ENCODE measurements around the gene PTAR1.
A peak's percentile ranks its signal among the peaks of the same experiment; 100 is the strongest.
"Not testable (repeated sequence)": the region's sequence is repeated elsewhere in the genome, so short reads cannot be mapped to it uniquely, and the experiment has no call there.

Gene PTAR1, protein sequence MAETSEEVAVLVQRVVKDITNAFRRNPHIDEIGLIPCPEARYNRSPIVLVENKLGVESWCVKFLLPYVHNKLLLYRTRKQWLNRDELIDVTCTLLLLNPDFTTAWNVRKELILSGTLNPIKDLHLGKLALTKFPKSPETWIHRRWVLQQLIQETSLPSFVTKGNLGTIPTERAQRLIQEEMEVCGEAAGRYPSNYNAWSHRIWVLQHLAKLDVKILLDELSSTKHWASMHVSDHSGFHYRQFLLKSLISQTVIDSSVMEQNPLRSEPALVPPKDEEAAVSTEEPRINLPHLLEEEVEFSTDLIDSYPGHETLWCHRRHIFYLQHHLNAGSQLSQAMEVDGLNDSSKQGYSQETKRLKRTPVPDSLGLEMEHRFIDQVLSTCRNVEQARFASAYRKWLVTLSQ

DNA sequence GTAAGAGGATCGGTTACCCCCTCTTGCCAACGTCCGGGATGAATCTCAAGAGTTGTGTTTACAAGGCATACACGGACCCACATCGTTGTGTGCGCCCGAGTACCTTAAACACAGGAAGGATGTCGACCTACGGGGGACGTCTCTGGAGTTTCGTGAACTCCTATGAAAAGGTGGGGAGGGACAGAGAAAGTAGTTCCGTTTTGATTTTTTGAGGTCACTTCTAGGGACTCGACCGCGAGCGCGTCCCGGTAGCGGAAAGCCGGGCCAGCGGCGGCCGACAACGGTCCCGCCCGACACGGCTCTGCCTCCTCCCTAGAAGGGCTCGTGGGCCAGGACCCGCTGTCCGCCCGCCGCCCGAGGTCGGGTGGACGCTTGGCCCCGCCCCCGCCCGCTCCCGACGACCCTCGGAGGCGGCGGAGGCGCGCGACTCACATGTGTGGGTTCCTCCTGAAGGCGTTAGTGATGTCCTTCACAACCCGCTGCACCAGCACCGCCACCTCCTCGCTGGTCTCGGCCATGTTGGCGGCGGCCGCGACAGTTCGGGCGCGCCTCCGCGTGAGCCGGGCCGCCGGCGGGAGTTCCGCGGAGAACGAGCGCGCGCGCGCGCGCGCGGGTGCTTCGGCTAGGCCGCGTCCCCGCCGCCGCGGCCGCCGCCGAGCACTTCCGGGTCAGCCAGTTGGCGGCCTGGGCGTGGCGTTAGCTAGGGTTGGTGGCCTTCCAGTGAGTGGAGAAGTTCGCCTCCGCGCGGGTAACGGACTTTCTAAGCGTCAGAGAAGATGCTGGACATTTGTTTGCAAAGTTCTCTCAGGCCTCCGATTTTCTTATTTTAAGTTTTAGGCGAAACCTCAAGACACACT, at the start of gene PTAR1:
PTAR1 (minus strand) TSS at position 591 of the 857 bp plus-strand sequence; CDS start at position 518, 73 bp downstream.
- DNase-seq = peak; percentile 91

DNA sequence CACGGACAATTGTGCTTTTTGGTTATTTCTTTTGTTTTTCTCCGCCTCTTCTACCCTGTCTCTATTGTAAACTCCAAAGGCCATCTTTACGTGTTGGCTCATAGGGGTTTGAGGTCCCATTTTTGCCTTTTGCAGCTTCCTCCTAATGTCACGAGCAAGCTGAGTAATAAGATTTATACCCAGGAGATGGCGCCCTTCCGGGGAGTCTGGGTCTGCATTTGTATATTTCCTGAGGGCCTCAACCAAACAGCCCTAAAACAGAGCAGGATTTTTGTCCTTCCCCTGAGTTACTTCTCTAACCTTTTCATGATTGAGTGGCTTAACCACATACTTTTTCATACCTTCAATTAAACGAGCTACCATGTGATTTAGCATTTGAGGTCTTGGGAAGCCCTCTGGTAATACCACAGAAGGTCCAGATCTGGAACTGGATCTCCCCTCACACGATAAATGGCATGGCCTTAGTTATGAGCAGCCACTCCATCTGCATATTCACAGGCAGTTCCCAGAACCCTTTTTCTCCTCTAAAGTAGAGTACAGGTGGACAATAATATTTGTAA, 49.6 kb upstream of the PTAR1 start:
- no peak for DNase-seq

DNA sequence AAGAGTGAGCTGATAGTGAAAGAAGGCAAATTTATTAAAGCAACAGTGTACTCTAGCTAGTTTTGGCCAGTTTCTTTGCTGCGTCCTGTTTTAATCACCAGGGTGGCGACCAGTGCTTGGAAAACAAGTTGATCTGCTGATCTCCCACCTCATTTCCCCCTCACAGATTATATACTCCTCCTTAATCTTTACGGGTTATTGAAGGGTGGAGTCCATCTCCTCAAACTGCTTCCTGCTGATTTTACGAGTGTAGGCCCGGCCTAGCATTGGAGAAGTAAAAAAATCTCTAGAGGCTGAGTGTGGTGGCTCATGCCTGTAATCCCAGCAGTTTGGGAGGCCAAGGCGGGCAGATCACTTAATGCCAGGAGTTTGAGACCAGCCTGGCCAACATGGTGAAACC, 46.8 kb upstream of the PTAR1 start:
- no peak for DNase-seq

- DNase-seq = no peak
These were observed 46.2 kb upstream of the PTAR1 start for GRCh38 chr9:69805962-69806515.

DNA sequence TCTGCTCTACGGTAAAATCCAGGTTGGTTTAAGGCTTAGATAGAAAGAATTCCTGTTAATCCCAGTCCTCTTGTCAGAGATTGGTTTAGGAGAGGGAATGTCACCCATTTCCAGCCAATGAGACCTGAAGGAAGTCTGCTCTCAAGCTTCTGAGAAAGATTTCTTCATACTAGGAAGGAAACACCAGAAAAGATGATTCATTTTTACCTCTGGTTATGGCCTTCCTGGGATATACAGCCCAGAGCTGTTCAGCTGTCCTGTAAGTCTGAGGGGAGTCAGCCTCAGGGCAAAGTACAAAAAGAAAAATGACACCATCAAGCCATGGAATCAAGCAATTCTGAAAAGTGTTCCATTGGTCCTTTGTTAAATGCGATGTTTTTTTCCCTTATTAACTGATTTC, 42.2 kb upstream of the PTAR1 start:
- DNase-seq = no peak

GRCh38 chr9:69800027-69800426, 40.2 kb upstream of the PTAR1 start:
- DNase-seq = not testable (repeated sequence)

DNA sequence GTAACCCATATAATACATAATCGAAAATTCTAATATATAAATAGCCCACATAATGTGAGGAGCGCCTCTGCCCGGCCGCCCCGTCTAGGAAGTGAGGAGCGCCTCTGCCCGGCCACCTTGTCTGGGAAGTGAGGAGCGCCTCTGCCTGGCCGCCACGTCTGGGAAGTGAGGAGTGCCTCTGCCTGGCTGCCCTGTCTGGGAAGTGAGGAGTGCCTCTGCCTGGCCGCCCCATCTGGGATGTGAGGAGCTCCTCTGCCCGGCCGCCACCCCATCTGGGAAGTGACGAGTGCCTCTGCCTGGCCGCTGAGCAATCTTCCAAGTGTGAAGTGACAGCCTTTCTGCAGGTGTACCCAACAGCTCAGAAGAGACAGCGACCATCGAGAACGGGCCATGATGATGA, 39.7 kb upstream of the PTAR1 start:
- DNase-seq = not testable (repeated sequence)

DNA sequence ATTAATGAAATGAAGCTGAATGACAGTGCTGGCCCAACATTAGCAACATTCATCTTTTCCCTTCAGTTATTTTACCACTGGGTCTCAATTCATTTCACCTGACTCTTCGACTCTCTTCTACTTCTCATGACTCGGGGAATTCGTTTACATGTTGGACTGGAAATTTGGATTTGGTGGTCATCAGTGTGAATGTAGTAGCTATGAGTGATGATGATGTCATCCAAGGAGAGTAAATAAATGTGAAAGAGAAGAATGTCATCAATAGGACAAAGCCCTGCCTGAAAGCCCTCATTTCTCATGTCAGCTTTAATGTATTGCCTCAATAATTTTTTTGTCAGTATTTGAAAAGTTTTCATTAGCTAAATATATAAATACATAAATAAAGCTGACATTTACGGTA, 38.9 kb upstream of the PTAR1 start:
- DNase-seq = no peak

DNA sequence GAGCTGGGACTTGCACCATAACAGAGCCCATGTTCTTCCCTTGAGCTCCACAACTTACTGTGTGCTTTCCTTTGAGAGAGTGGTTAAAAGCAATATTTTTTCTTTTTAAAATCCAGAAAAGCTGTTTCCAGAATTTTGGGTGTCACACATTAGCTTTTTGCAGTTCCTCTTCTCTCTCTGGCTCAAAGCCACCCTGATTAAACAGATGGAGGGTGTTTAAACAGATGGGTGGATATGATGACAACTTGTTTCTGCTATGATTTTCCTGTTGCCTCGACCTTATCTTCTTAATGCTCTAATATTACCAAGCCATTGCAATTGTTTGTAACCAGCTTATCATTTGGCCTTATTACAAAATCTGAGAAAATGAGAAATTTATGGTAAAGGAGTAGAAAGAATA, 37.9 kb upstream of the PTAR1 start:
- no peak for DNase-seq

DNA sequence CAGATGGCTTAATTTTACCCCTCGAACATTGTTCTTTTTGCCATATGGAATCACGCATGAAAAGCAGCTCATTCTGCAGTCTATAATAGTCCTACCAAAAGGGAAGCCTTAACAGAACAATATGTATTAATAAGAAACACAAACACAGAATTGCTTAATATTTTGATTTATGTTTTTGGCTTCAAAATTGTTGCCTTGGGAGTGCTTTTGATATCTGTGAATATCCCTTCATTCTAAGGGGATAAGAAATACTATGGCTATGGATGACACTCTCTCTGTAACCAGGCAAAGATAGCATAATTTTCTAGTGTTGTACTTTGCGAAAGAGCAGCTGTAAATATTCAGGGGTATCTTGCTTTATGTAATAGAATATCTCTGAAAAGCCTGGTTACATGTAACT, 34.5 kb upstream of the PTAR1 start:
- no peak for DNase-seq

- DNase-seq = no peak
These were observed 25.9 kb upstream of the PTAR1 start for GRCh38 chr9:69785757-69786156.

DNA sequence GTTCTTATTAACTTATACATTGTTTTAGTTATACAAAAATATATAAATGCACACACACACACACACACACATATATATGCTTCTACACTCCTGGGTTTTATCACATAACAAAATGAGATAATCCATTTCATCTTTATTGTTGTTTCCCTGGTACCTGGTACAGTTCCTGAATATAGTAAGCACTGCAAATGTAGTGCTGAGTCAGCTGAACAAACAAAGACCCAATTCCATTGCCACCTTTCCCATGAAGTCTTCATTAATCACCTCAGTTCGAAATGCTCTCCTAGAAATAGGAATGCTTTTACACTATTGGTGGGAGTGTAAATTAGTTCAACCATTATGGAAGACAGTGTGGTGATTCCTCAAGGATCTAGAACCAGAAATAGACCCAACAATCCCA, 13.4 kb upstream of the PTAR1 start:
- no peak for DNase-seq

- no peak for DNase-seq
These were observed 12.1 kb upstream of the PTAR1 start for GRCh38 chr9:69771775-69772418.

DNA sequence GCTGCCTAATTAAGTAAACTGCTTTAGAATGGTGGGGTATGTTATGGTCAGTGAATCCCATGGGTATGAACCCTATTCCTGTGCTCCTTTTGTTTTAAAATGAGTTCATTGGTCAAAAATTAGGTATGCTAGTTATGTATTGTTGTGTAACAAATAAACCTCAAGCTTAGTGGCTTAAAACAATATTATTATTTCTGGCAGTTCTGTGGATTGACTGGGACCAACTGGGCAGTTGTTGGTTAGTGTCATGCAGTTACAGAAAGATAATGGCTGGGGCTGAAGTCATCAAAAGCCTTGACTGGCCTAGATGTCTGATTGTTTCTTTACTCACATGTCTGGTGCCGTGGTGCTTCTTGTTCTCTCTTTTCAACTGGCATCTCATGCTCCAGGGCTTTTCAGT, 8.9 kb upstream of the PTAR1 start:
- DNase-seq = no peak

DNA sequence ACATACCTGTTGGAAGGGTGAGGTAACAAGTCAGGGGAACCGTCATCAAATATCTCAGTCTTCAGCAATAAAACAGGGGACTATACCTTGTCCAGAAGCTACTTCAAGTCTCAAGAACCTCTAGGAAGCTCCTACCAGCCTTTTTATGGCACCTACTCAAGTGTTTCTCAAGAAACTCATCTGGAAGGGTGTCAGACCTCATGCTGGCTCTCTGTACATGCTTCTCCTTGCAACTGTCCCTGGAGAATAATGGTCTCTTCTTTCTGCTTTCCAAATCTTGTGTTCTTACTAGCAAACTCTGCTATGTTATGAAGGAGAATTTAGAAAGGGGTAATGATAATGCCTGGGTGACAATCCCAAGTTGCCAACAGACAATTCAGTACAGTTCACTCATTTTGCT, 8.3 kb upstream of the PTAR1 start:
- no peak for DNase-seq

- not testable (repeated sequence) for DNase-seq
These were observed 4.1 kb upstream of the PTAR1 start for GRCh38 chr9:69763862-69764261.

- no peak for DNase-seq
These were observed 2.7 kb upstream of the PTAR1 start for GRCh38 chr9:69762527-69762926.

DNA sequence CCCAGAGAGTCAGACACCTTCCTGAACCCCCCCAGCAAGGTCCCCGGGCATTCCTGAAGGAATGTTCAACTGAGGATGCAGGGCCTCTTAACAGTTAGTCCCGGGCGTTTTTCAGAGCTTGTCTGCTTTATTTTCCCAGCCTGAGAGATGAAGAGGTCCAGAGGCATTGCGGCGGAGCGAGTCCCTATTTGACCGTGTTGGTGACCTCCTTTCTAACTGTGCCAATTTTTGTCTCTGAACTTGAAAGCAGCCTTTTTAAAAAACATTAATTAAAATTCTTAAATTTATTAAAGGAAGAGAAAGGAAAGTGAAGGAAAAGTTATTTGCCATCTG, 433 bp upstream of the PTAR1 start:
- no peak for DNase-seq

GRCh38 chr9:69759021-69759420, 790 bp downstream of the PTAR1 start:
- DNase-seq = no peak

DNA sequence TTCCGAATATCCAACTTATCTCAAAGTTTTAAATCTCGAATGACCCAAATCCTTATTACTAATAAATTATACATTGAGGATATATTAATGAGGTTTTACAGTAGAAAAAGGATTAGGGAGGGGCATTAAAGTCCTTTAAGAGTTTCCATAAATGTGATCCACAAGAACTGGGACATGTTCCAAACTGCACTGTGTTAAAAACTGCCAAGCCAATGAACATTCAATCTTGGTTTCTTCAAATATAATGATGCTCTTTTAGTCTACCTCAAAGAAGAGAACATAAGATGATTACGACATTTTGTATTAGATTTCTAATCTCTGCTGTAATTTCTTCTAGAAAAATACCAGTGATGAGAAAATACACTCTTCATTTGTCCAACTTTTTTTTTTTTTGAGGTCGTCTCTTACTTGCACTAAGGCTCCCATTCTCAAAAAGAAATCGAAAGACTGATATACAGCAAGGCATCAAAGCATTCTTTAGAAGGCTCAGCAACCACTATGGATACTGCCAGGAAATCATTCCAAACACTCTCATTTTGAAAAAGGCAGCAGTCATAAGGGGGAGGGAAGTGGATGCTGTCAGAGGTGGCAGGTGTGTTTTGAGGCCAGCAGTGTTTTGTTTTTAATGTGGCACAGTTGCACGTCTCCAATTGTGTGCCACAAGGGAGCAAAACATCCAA, 1.7 kb downstream of the PTAR1 start:
- no peak for DNase-seq

- no peak for DNase-seq
These were observed 4.6 kb downstream of the PTAR1 start for GRCh38 chr9:69755205-69755604.

DNA sequence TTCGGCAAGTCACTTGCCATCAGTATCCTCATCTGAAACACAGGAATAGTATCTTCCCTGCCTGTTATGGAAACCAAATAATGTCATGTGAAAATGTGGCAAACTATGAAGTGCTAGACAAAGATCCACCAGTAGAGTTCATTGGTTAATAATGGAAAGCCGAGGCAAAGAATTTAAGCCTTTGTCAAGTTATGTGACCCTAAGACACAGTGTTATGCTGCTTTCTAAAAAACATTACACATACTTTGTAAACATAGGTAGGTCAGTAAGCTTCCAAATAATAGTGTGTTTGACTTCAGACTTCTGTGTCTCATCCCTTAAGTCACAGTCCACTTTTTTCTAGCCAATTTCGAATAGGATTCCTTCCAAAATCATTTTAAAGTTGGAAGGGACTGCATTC, 6.0 kb downstream of the PTAR1 start:
- DNase-seq = no peak

DNA sequence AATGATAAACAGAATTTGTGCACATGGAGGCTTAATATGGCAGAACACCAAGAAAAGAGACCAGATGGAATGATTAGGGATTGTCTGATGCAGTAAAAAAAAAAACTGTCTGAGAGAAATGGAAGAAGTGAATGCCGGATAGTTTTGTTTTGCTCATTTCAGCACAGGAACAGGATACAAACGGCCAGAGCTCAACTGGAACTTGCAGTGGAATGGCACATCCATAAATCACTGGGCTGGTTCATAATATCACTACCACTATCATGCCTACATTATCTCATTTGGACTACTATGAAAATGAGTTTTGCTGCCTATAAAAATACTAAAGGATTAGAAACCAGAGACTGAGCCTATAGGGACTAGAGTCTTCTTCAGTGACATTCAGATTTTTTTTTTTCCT, 9.7 kb downstream of the PTAR1 start:
- DNase-seq = no peak
